Lung microvascular endothelial cell (primary cell): ENCODE measurements around the gene MON2. TPM values are rescaled to one million over a fixed set of nuclear protein-coding genes. Genes with fewer than 3 reads are reported as not detected.
A peak's percentile ranks its signal among the peaks of the same experiment; 100 is the strongest.
"Not testable (repeated sequence)": the region's sequence is repeated elsewhere in the genome, so short reads cannot be mapped to it uniquely, and the experiment has no call there.

ENCODE experiments used
- DNase-seq, 2 donors: peaks; one replicate each; pipeline versions ENCODE4 v3.0.0 to v3.0.0-alpha.2; 2010; ENCODE audit warnings: low read depth in 2 of 2
- total RNA-seq: library from RNA; depleted of rRNA; stranded (reverse); fragments of >200 nt; gene quantifications from 2 replicates; pipeline ENCODE4 v1.2.1, GENCODE V29; 2014

MON2 gene
- total RNA-seq, 1 donor from 2014 or later, result 18.3 TPM

GRCh38 chr12:62543324-62543723, 76.7 kb downstream of the MON2 start:
- no peak for DNase-seq

GRCh38 chr12:62543741-62544140, 77.1 kb downstream of the MON2 start:
- DNase-seq, result no peak

- DNase-seq, result no peak
Observed at GRCh38 chr12:62552906-62553556, 86.4 kb downstream of the MON2 start.

- not testable (repeated sequence) for DNase-seq
Observed at GRCh38 chr12:62559366-62559765, 92.7 kb downstream of the MON2 start.

- DNase-seq, result peak in 1 of 2 donors; percentile 22
Observed at GRCh38 chr12:62562846-62563245, 96.2 kb downstream of the MON2 start.

- no peak for DNase-seq
Observed at GRCh38 chr12:62575036-62575435, 108.4 kb downstream of the MON2 start.

- DNase-seq, result no peak
Observed at GRCh38 chr12:62576503-62576902, 109.9 kb downstream of the MON2 start.

GRCh38 chr12:62578726-62579125, 112.1 kb downstream of the MON2 start:
- DNase-seq, result no peak

GRCh38 chr12:62581288-62582064, 114.8 kb downstream of the MON2 start:
- peak; percentile 75 to 76 for DNase-seq

- DNase-seq, result no peak
Observed at GRCh38 chr12:62582065-62582366, 115.4 kb downstream of the MON2 start.

- peak; percentile 31 to 44 for DNase-seq
Observed at GRCh38 chr12:62584619-62585018, 118.0 kb downstream of the MON2 start.

- no peak for DNase-seq
Observed at GRCh38 chr12:62586850-62587249, 120.2 kb downstream of the MON2 start.

- peak; percentile 23 to 54 for DNase-seq
Observed at GRCh38 chr12:62588916-62589315, 122.3 kb downstream of the MON2 start.

GRCh38 chr12:62597253-62597652, 130.6 kb downstream of the MON2 start:
- no peak for DNase-seq

- DNase-seq, result no peak
Observed at GRCh38 chr12:62598846-62599245, 132.2 kb downstream of the MON2 start.

GRCh38 chr12:62599854-62600437, 133.3 kb downstream of the MON2 start:
- peak in 1 of 2 donors; percentile 19 for DNase-seq

- DNase-seq, result no peak
Observed at GRCh38 chr12:62601765-62602164, 135.1 kb downstream of the MON2 start.

GRCh38 chr12:62602255-62603060, 135.8 kb downstream of the MON2 start:
- peak; percentile 89 to 95 for DNase-seq

- DNase-seq, result peak; percentile 95 to 97
Observed at GRCh38 chr12:62603061-62603810, 136.6 kb downstream of the MON2 start.

- DNase-seq, result no peak
Observed at GRCh38 chr12:62603811-62604098, 137.1 kb downstream of the MON2 start.

GRCh38 chr12:62604373-62604772, 137.7 kb downstream of the MON2 start:
- DNase-seq, result peak in 1 of 2 donors; percentile 10
